Measurements from ENCODE around the gene NUDT19. TPM values are rescaled to one million over a fixed set of nuclear protein-coding genes. Genes with fewer than 3 reads are reported as not detected.
"Not testable (repeated sequence)": the region's sequence is repeated elsewhere in the genome, so short reads cannot be mapped to it uniquely, and the experiment has no call there.

The NUDT19 gene
- polyA plus RNA-seq, 3 donors, result 11.2 to 12.5 (median 12.1) TPM

DNA sequence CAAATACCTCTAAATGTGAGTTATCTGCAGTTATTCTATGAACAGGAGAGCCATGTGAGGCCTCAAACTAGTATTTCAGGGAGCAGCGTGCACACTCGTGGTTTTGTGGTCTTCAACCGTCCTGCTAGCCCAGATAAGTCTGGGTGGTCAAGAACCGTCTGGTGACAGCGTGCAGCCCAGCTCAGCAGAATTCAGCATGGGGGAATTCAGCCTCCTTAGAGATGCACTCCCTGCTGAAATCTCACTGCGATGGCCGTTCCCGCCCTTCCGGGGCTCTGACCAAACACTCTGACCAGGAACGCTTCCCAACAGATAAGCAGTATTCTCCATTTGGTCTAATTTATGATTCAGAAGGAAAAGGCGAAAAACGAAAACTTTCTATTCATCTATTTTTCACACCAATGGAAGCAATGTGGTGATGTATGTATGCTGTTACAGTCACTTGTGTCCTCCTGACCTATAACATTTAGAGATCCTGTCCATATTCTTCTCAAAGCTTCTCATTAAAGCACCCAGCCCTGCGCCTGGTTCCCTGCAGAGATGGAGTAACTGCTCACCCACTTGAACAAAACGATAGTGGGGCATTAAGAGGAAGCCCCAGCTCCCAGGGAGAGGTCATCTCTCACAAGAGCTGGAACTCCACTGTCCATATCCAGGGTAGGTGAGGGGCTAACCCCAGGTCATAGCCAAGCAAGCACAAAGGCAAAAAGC, 19.6 kb upstream of the NUDT19 start:
- no peak for DNase-seq (ENCODE audit: extremely low read depth in 1 of 11, low read depth in 9 of 11, low spot score in 4 of 11)

DNA sequence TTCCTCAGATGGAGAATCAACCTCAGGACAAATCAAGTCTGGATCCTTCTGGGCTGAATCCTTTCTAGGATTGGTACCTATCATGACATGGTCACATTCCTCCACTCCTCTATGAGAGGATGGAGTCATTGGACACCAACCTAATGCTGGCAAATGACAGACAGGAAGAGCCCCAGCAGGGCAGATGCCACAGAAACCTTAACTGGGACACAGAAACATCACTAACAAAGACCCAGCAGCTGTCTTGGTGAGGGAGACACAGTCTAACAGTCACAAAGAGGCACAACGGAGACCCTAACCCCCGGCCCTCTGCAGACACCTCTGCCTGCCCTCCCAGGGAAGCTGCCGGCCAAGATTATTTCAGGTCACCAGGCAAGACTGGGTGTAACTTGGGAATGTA, 18.8 kb upstream of the NUDT19 start:
- no peak for DNase-seq (ENCODE audit: extremely low read depth in 1 of 11, low read depth in 9 of 11, low spot score in 4 of 11)

DNA sequence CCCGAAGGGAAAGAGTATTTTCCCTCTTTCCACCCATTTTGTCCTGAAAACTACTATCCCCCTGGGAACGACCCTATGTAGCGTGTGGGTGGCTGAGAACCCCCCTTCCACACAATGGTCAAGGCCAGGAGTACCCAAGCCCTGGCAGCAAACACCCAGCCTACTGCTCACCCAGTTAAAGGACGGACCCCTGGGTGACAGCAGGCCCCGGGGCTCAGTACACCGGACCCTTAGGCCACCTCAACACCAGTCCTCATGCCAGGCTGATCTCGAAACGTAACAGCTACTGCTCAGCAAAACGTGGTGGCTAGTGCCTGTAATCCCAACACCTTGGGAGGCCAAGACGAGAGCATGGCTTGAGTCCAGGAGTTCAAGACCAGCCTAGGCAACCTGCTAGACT, 18.0 kb upstream of the NUDT19 start:
- DNase-seq (ENCODE audit: extremely low read depth in 1 of 11, low read depth in 9 of 11, low spot score in 4 of 11), result no peak

DNA sequence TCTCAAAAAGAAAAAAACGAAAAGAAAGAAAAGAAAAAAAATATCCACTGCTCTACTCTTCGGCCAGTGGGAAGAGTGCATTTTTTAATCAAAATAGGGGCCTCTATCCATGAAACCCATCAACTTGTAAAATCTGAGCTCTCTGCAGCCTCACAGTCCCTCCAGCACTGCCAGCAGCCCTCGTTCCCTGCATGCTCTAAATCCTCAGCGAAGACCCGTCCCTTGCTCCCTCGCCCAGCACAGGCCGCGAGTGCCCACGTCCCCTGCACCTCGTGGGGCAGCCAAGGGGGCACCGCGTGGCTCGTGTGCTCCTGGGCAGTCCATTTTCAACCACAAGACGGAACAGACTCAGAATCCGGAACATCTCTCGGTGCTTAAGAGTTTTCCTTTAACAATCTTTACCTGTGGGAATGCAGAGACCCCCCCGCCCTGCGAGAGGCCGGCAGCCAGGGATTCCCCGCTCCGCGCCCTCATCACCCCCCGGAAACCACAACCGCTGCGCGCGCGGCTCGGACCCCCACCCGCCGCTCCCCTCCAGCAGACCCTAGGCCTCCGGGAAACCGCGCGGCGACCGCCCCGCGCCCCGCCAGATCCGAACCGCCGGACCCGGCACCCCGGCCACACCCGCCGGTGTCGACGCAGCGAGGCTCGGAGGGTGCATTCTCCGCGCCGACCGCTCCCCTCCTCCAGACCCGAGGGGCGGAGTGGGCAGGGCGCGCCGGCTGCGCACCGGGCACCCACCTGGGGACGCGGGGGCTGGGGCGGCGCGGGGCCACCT, 17.3 kb upstream of the NUDT19 start:
- DNase-seq (ENCODE audit: extremely low read depth in 1 of 11, low read depth in 9 of 11, low spot score in 4 of 11), result no peak

DNA sequence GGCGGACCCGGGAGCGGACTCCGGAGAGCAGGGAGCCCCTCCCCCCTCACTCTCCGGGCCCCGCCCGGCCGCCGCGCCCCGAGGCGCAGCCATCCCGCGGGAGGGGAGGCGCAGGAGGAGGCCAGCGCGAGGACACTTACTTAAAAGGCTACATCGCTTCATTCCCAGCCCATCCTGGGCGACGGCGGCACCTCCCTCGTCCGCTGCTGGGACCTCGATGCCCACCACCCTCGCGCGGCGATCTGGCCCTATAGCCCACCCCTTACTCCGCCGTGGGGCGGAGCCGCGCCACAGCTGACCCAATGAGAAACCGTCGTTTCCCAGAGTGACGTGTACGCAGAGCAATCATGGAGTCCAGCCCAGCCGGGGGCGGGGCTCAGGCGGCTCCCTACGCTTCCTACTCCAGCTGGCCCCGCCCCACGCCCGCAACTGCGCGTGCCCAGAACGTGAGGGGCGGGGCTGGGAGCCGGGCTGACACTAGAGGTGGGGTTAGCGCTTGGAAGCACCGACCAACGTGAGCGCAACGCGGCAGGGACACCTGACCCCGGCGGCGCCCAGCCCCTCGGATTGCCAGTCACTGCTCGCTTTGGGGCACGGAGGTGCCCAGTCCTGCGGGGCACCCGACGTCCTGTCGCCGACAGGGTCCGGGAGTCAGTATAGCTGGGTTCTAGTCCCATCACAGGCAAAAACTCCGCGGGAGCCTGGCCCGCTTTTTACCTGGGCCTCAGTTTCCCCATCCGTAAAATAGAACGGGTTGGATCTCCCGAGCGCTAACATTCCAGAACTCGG, 16.5 kb upstream of the NUDT19 start, which contains the start of gene ANKRD27:
ANKRD27 (minus strand) TSS at position 250 of the 789 bp plus-strand sequence. CDS start 16,165 bp downstream, outside the sequence.
- DNase-seq (ENCODE audit: extremely low read depth in 1 of 11, low read depth in 9 of 11, low spot score in 4 of 11), result peak; percentile 94 to 99 (median 98)

DNA sequence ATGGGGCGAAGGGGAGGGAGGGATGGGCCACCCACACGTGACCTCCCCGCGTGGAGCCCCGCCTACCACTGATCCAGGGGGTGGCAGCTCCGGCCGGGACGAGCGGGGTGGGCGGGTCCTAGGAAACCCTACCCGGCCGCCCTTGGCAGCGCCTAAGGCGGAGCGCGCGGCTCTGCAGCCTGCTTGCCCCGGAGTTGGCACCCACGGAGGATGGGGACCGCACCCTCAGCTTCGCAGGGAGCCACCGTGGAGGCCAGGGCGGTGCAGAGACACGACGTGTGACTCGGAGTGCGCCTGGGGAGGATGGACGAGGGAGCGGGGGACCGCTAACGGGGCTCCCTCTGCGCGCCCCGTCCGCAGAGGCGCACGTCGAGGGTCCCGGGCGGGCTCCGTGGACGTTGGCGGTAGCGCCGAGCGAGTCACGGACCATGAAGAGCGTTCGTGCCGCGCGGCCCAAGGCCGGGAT, 15.9 kb upstream of the NUDT19 start, which contains the start of gene RGS9BP:
RGS9BP (plus strand) TSS at position 129 of the 466 bp plus-strand sequence. CDS start 416 bp downstream, outside the sequence.
- peak in 1 of 11 donors; percentile 62 for DNase-seq (ENCODE audit: extremely low read depth in 1 of 11, low read depth in 9 of 11, low spot score in 4 of 11)

DNA sequence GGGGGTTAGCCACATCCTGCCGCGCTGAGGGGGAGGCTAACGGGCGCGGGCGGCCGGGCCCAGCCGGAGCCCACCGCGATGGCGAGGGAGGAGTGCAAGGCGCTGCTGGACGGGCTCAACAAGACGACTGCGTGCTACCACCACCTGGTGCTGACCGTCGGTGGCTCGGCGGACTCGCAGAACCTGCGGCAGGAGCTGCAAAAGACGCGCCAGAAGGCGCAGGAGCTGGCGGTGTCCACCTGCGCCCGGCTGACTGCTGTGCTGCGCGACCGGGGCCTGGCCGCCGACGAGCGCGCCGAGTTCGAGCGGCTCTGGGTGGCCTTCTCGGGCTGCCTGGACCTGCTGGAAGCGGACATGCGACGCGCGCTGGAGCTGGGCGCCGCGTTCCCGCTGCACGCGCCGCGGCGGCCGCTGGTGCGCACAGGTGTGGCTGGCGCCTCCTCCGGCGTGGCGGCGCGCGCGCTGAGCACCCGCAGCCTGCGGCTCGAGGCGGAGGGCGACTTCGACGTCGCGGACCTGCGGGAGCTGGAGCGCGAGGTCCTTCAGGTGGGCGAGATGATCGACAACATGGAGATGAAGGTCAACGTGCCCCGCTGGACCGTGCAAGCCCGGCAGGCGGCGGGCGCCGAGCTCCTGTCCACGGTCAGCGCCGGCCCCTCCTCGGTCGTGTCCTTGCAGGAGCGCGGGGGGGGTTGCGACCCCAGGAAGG, 15.3 kb upstream of the NUDT19 start:
- DNase-seq (ENCODE audit: extremely low read depth in 1 of 11, low read depth in 9 of 11, low spot score in 4 of 11), result no peak

DNA sequence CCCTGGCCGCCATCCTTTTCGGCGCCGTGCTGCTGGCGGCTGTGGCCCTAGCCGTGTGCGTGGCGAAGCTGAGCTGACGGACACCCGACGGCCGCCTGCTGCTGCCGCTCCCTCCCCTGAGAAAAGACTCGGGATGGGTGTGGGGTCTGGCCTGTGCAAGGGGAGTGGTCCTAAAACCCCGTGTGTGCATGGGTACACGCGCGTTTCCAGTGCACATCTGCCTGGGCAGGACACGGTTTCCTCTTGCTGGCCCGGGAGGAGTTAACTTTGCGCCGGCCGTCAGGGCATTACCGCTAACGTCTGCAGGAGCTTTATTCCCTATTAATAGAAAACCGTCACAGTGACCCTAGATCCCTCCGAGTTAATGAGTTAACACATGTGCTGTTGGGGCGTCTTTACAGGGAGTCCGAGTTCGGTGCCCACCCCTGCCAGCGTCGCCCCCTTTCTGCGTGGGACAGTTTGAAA, 14.7 kb upstream of the NUDT19 start:
- DNase-seq (ENCODE audit: extremely low read depth in 1 of 11, low read depth in 9 of 11, low spot score in 4 of 11), result no peak

DNA sequence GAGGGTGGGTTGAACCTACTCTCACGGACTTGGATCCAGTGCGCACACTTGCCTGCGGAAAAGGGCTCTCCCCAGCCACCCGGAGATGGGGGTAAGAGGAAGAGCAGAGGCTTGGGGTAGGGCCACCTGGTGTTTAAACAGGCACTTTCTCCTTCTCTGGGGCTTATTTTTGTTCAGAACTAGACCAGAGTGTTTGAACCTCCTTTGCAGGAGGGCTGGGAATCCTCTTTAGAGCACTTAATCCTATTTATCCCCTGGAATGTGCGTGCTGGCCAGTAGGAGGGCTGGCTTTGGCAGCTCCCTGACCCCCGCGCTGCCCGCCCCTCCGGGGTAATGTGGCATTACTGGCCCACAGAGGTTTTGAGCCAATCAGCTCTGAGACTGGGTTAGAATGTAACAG, 14.0 kb upstream of the NUDT19 start:
- DNase-seq (ENCODE audit: extremely low read depth in 1 of 11, low read depth in 9 of 11, low spot score in 4 of 11), result no peak

DNA sequence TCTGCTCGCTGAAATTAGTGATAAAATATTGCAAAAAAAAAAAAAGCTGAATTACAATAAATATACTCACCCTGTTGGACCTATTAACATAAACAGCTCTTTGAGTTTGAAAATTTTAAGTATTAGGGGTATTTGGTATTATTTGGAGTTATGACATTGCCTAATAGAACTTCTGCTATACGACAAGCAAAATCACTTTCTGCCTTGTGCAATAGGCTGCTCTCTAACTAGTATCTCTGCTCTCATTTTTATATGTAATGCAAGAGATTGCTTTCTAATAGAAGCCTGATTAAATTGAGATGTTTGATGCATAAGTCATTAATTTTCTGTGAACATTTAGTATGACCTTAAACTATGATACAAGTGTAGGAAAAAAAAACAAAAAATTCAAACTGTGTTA, 10.6 kb upstream of the NUDT19 start:
- no peak for DNase-seq (ENCODE audit: extremely low read depth in 1 of 11, low read depth in 9 of 11, low spot score in 4 of 11)

DNA sequence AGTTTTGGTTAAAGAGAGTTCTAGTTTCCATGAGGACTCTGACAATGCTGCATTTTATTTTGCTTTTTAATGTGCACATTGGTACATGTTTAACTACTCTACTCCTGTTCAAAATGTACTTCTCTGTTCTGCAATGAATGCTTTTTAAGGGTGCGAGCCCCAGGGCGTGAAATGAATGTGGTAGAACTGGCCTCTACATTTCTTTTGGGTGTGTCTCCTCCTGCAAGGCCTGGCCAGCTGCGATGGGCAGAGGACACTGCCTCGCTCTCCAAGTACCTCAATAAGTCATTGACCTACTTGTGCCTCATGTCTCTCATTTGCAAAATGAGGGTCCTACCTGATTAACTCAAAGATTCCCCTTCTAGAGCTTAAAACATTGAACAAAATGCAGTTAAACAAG, 9.3 kb upstream of the NUDT19 start:
- no peak for DNase-seq (ENCODE audit: extremely low read depth in 1 of 11, low read depth in 9 of 11, low spot score in 4 of 11)

DNA sequence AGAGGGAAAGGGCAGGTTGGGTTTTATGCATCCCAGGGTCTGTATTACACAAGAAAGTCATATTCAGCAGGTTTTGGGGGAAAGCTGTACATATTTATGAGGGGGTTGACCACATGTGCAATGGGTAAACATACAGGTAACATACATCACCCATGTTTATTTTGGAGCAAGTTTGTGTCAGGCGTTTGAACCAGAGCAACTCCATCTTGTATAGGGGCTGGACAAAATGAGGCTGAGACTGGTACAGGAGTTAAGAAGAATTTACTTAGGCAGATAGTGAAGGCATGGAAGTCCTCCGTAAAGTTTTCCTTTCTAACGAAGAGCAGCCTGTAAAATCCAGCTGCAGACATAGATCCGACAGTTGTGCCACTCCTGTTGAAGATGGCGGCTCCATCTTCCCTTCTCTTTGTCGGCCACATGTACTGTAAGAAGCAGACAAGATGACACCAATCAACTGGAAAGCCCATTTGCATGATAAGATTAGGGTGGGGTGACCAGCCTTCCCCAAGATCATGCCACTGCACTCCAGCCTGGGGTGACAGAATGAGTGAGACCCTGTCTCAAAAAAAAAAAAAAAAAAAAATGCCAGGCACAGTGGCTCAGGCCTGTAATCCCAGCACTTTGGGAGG, 4.7 kb upstream of the NUDT19 start:
- no peak for DNase-seq (ENCODE audit: extremely low read depth in 1 of 11, low read depth in 9 of 11, low spot score in 4 of 11)

DNA sequence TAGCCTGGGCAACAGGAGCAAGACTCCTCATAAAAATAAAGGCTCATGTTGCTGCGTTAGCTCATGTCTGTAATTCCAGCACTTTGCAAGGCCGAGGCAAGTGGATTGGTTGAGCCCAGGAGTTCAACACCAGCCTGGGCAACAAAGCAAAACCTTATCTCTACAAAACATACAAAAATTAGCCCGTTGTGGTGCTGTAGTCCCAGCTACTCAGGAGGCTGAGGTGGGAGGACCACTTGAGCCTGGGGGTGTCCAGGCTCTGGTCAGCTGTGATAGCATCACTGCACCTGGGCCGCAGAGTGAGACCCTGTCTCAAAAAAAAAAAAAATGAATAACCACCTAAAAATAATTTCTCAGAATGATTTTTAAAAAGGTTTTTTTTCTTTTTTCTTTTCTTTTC, 3.9 kb upstream of the NUDT19 start:
- no peak for DNase-seq (ENCODE audit: extremely low read depth in 1 of 11, low read depth in 9 of 11, low spot score in 4 of 11)

DNA sequence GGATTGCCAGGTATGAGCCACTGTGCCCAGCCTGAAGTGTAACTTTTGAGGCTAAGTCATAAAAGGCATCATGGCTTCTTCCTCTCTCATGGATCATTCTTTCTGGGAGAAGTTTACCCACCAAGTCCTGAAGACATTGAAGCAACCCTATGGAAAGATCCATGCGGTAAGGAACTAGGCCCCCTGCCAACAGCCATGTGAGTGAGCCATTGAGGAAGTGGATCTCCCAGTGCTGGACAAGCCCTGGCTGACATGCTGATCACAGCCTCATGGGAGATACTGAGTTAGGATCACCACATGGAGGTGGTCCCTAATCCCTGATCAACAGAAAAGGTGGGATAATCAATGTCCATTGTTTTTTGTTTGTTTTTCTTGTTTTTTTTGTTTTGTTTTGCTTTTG, 3.3 kb upstream of the NUDT19 start:
- DNase-seq (ENCODE audit: extremely low read depth in 1 of 11, low read depth in 9 of 11, low spot score in 4 of 11), result no peak

DNA sequence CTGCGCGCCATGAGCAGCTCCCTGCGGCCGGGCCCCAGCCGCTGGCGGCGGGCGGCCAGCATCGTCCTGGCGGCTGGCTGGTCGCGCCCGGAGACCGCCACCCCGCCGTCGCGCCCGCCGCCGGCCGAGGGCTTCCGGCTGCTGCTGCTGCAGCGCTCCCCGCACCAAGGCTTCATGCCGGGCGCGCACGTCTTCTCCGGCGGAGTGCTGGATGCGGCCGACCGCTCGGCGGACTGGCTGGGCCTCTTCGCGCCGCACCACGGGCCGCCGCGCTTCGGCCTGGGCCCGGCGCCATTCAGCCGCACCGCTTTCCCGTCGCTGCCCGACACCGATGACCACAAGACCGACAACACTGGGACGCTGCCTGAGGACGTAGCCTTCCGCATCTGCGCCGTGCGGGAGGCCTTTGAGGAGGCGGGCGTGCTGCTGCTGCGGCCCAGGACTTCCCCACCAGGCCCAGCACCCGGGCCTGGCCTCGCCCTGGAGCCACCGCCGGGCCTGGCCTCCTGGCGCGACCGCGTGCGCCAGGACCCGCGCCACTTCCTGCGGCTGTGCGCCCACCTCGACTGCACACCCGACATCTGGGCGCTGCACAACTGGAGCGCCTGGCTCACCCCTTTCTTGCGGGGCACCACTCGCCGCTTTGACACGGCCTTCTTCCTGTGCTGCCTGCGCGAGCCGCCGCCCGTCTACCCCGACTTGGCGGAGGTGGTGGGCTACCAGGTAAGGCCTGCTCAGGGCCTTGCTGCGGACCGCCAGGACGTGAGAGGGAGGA, 518 bp downstream of the NUDT19 start:
- DNase-seq (ENCODE audit: extremely low read depth in 1 of 11, low read depth in 9 of 11, low spot score in 4 of 11), result peak in 2 of 11 donors; percentile 54 to 58

DNA sequence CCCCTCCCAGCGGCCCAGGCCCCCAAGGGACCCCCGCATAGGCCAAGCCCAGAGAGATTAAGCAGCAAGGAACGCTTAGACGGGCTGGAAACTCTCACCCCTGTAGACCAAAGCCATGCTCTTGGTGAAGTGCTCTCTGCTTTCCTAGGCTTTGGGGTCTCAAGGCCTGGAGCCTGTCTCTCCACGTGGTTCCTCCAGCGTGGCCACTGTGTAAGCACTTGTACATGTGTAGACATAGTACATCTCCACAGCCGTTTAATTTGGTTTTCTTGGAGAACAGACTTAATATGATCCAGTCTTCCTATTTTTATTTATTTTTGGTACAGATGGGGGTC, 1.1 kb downstream of the NUDT19 start:
- DNase-seq (ENCODE audit: extremely low read depth in 1 of 11, low read depth in 9 of 11, low spot score in 4 of 11), result no peak

DNA sequence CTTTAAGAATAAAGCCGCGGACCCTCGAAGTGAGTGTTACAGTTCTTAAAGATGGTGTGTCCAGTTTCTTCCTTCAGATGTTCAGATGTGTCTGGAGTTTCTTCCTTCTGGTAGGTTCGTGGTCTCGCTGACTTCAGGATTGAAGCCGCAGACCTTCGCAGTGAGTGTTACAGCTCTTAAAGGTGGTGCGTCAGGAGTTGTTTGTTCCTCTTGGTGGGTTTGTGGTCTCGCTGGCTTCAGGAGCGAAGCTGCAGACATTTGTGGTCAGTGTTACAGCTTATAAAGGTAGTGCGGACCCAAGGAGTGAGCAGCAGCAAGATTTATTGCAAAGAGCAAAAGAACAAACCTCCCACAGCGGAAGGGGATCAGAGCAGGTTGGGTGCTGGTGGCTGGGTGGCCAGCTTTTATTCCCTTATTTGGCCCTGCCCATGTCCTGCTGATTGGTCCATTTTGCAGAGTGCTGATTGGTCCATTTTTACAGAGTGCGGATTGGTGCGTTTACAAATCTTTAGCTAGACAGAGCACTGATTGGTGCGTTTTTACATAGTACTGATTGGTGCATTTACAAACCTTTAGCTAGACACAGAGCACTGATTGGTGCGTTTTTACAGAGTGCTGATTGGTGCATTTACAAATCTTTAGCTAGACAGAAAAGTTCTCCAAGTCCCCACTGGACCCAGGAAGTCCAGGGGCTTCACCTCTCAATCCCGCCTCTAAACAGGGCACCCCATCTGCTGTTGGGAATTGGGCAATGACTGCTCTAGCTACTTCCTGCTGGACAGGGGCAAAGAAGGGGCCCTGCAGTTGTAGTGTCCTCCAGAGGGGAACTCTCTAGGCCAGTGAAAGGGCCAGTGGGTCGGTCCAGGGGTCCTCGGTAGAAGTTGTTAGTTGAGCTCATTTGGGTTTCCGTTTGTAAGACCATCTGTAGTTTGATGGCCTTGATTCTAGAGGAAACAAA, 1.8 kb downstream of the NUDT19 start:
- DNase-seq (ENCODE audit: extremely low read depth in 1 of 11, low read depth in 9 of 11, low spot score in 4 of 11), result not testable (repeated sequence)
